Vagina (tissue), 2 donors: ENCODE data around the gene ADAMTS13.

ENCODE experiments used
- CTCF ChIP-seq, 3 experiments: fragments of 450-650 bp in 2 of 3; fragments of 200-600 bp in 1 of 3; sonication (generic) in 1 of 3; IDR thresholded peaks; one replicate each; pipeline ENCODE4 v1.5.1; 2017 to 2019; ENCODE audit warnings: antibody characterized with exemption in 3 of 3, mild to moderate bottlenecking in 2 of 3, moderate library complexity in 2 of 3
- POLR2A ChIP-seq, 2 donors: fragments of 450-650 bp; IDR thresholded peaks; one replicate each; pipeline ENCODE4 v1.6.1; 2017; ENCODE audit warnings: antibody characterized with exemption in 2 of 2, mild to moderate bottlenecking in 2 of 2, moderate library complexity in 2 of 2

DNA sequence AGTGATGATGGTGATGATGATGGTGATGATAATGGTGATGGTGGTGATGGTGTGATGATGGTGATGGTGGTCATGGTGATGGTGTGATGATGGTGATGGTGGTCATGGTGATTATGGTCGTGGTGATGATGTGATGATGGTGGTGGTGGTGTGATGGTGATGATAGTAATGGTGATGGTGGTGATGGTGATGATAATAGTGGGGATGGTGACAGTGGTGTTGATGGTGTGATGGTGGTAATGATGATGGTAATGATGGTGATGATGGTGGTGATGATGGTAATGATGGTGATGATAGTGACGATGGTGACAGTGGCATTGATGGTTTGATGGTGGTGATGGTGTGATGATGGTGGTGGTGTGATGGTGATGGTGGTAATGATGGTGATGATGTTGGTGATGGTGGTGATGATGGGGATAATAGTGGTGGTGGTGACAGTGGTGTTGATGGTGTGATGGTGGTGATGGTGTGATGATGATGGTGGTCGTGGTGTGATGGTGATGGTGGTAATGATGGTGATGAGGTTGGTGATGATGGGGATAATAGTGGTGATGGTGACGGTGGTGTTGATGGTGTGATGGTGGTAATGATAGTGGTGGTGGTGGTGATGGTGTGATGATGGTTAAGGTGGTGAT is 39.5 kb upstream of the ADAMTS13 start:
- TF ChIP-seq POLR2A (IDR thresholded peaks at IDR 0.05) (no peak), CTCF (IDR thresholded peaks at IDR 0.05) (no peak)
